ENCODE measurements around the gene TCF4.

TCF4 gene

DNA sequence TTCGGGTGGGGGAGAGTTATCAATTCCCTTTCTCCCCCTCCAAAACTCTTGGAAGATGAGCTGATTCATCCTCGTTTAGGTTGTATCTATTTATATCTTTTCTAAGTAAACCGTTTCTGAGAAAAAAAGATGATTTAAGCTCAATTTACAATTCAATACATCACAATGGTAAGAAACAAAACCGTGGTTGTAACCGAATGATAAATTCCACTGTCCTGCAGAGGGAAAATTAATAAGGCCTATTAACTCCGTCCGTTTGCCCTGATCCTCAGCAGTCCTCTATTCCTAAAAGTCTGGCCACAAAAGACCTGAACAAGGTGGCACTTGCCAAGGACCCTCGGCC lies 286.2 kb downstream of the TCF4 start (continued):
- TF ChIP-seq ZNF565 (CRISPR knock-in tag; conservative IDR thresholded peaks at IDR 0.05; ENCODE audit: low read depth) (no peak), ZNF8 (CRISPR knock-in tag; IDR thresholded peaks at IDR 0.05) (no peak), CSDC2 (CRISPR knock-in tag; IDR thresholded peaks at IDR 0.05) (no peak), ZFP3 (CRISPR knock-in tag; IDR thresholded peaks at IDR 0.05) (no peak), ZFP30 (CRISPR knock-in tag; IDR thresholded peaks at IDR 0.05) (no peak), TOX (CRISPR knock-in tag; IDR thresholded peaks at IDR 0.05; ENCODE audit: borderline replicate concordance) (no peak), OSR1 (CRISPR knock-in tag; IDR thresholded peaks at IDR 0.05) (no peak), ESRRG (CRISPR knock-in tag; IDR thresholded peaks at IDR 0.05) (no peak), RARB (CRISPR knock-in tag; IDR thresholded peaks at IDR 0.05) (no peak)
- TF ChIP-seq, protein P1, sequence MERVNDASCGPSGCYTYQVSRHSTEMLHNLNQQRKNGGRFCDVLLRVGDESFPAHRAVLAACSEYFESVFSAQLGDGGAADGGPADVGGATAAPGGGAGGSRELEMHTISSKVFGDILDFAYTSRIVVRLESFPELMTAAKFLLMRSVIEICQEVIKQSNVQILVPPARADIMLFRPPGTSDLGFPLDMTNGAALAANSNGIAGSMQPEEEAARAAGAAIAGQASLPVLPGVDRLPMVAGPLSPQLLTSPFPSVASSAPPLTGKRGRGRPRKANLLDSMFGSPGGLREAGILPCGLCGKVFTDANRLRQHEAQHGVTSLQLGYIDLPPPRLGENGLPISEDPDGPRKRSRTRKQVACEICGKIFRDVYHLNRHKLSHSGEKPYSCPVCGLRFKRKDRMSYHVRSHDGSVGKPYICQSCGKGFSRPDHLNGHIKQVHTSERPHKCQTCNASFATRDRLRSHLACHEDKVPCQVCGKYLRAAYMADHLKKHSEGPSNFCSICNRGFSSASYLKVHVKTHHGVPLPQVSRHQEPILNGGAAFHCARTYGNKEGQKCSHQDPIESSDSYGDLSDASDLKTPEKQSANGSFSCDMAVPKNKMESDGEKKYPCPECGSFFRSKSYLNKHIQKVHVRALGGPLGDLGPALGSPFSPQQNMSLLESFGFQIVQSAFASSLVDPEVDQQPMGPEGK (CRISPR knock-in tag; IDR thresholded peaks at IDR 0.05; ENCODE audit: borderline replicate concordance): no peak
- TF ChIP-seq, protein P2, sequence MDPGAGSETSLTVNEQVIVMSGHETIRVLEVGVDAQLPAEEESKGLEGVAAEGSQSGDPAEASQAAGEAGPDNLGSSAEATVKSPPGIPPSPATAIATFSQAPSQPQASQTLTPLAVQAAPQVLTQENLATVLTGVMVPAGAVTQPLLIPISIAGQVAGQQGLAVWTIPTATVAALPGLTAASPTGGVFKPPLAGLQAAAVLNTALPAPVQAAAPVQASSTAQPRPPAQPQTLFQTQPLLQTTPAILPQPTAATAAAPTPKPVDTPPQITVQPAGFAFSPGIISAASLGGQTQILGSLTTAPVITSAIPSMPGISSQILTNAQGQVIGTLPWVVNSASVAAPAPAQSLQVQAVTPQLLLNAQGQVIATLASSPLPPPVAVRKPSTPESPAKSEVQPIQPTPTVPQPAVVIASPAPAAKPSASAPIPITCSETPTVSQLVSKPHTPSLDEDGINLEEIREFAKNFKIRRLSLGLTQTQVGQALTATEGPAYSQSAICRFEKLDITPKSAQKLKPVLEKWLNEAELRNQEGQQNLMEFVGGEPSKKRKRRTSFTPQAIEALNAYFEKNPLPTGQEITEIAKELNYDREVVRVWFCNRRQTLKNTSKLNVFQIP (CRISPR knock-in tag; IDR thresholded peaks at IDR 0.05; ENCODE audit: borderline replicate concordance, low read depth): no peak

DNA sequence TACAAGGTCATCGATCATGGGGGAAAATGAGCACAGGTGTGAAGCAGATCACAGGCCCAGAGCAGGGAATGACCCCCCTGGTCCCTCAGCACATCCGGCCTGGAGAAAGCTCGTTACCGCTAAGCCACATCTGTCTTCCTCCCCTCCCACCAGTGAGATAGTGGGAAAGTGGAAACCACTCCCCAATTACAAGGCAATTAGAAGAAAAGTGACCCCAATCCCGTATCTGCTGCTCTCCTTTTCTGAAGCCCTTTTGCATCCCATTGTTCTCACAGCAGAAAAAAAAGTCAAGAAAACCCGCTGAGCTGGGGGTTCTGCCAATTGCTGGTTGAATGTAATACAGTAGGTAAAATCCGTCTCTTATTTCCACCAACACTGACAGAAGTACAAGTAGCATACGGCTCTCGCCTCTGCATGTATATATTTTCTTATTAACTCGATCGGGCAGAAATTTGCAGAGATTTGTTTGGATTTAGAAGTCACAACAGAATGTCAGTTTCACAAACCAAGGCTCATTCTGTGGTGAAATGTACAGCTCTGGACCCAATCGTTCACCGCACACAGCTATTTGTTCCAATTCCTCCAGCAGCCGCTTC lies 287.0 kb downstream of the TCF4 start:
- TF ChIP-seq TCF4 (CRISPR knock-in tag; IDR thresholded peaks at IDR 0.05; ENCODE audit: borderline replicate concordance) (no peak), SNAI2 (CRISPR knock-in tag; IDR thresholded peaks at IDR 0.05) (no peak), PPARA (CRISPR knock-in tag; IDR thresholded peaks at IDR 0.05; ENCODE audit: borderline replicate concordance) (no peak), ISL1 (CRISPR knock-in tag; IDR thresholded peaks at IDR 0.05) (no peak), ZNF565 (CRISPR knock-in tag; conservative IDR thresholded peaks at IDR 0.05; ENCODE audit: low read depth) (no peak)
- TF ChIP-seq, protein P1 (CRISPR knock-in tag; IDR thresholded peaks at IDR 0.05; ENCODE audit: borderline replicate concordance): no peak
- TF ChIP-seq, protein P3, sequence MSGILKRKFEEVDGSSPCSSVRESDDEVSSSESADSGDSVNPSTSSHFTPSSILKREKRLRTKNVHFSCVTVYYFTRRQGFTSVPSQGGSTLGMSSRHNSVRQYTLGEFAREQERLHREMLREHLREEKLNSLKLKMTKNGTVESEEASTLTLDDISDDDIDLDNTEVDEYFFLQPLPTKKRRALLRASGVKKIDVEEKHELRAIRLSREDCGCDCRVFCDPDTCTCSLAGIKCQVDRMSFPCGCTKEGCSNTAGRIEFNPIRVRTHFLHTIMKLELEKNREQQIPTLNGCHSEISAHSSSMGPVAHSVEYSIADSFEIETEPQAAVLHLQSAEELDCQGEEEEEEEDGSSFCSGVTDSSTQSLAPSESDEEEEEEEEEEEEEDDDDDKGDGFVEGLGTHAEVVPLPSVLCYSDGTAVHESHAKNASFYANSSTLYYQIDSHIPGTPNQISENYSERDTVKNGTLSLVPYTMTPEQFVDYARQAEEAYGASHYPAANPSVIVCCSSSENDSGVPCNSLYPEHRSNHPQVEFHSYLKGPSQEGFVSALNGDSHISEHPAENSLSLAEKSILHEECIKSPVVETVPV (CRISPR knock-in tag; IDR thresholded peaks at IDR 0.05): no peak
- TF ChIP-seq, protein P2 (CRISPR knock-in tag; IDR thresholded peaks at IDR 0.05; ENCODE audit: borderline replicate concordance, low read depth): no peak
- ATAC-seq: peak; percentile 24

DNA sequence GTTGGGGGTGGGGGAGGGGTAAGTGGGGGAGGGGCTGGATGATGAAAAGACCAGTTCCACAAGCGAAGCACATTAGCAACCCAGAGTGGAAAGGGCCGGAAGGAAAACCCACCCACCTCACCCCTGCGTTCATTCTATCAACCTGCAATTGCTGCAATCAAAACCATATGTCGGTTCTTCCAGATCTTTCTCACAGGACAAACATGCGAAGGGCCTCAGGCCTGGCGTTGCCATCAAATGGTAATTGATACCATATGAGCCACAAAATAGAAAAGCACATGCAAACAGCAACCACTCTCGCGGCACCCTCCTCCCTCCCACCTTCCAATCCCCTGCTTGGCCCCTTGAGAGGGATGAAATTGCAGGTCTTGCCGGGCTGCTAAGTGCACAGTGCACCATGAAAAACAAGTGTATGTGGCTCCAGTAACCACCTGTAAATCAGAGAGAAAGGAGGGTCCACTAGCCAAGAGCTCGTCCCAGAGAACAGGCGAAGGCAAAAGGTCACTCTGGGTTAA lies 287.5 kb downstream of the TCF4 start:
- ATAC-seq: peak; percentile 77
- TF ChIP-seq OSR1 (CRISPR knock-in tag; IDR thresholded peaks at IDR 0.05) (no peak), CSDC2 (CRISPR knock-in tag; IDR thresholded peaks at IDR 0.05) (no peak), TOX (CRISPR knock-in tag; IDR thresholded peaks at IDR 0.05; ENCODE audit: borderline replicate concordance) (no peak), ISL1 (CRISPR knock-in tag; IDR thresholded peaks at IDR 0.05) (no peak), ARNTL (CRISPR knock-in tag; IDR thresholded peaks at IDR 0.05; ENCODE audit: borderline replicate concordance, low read depth) (no peak), SNAI2 (CRISPR knock-in tag; IDR thresholded peaks at IDR 0.05) (0 out of 2 replicates have a peak, but pooled peaks have one; percentile 49), ESRRG (CRISPR knock-in tag; IDR thresholded peaks at IDR 0.05) (peak; percentile 2; the same call in 1 of the 2 replicates), ZNF565 (CRISPR knock-in tag; conservative IDR thresholded peaks at IDR 0.05; ENCODE audit: low read depth) (no peak), TCF4 (CRISPR knock-in tag; IDR thresholded peaks at IDR 0.05; ENCODE audit: borderline replicate concordance) (peak; percentile 94), ZNF70 (CRISPR knock-in tag; IDR thresholded peaks at IDR 0.05) (no peak), RARB (CRISPR knock-in tag; IDR thresholded peaks at IDR 0.05) (no peak), BACH2 (CRISPR knock-in tag; IDR thresholded peaks at IDR 0.05; ENCODE audit: borderline replicate concordance) (no peak), ZFP30 (CRISPR knock-in tag; IDR thresholded peaks at IDR 0.05) (no peak), ZNF8 (CRISPR knock-in tag; IDR thresholded peaks at IDR 0.05) (no peak), GLIS3 (CRISPR knock-in tag; IDR thresholded peaks at IDR 0.05) (no peak), ZC3H10 (CRISPR knock-in tag; IDR thresholded peaks at IDR 0.05) (no peak), ZFP3 (CRISPR knock-in tag; IDR thresholded peaks at IDR 0.05) (no peak)
- TF ChIP-seq, protein P1 (CRISPR knock-in tag; IDR thresholded peaks at IDR 0.05; ENCODE audit: borderline replicate concordance): no peak
- TF ChIP-seq, protein P3 (CRISPR knock-in tag; IDR thresholded peaks at IDR 0.05): 0 out of 2 replicates have a peak, but pooled peaks have one; percentile 46
- TF ChIP-seq, protein P2 (CRISPR knock-in tag; IDR thresholded peaks at IDR 0.05; ENCODE audit: borderline replicate concordance, low read depth): no peak

Data from SK-N-SH treated with all-trans-retinoic acid at 6 μM for 48 hours (cell line).